C4-2B (cell line): ENCODE measurements around the gene COG1.

Experiments
- CTCF ChIP-seq: fragments of 450-650 bp; conservative IDR thresholded peaks from 2 replicates; pipeline ENCODE4 v1.5.1; 2017; ENCODE audit warnings: mild to moderate bottlenecking
- ZFX ChIP-seq: fragments of 450-650 bp; IDR thresholded peaks from 2 replicates; pipeline ENCODE4 v1.6.1; 2017

- TF ChIP-seq CTCF (no peak), ZFX (no peak)
Measured at GRCh38 chr17:73156887-73157520, 35.9 kb upstream of the COG1 start.
